A673 (cell line): ENCODE results near the gene PAPOLG. TPM values are rescaled to one million over a fixed set of nuclear protein-coding genes. Genes with fewer than 3 reads are reported as not detected.
A peak's percentile ranks its signal among the peaks of the same experiment; 100 is the strongest.

Source experiments
- BruUV-seq: library from RNA; stranded (reverse); fragments of 400-500 nt; replicated peaks from 2 replicates; lab custom pipeline; 2021; lab: Mats Ljungman, UMichigan
- CTCF ChIA-PET: fragments of 300-600 bp; sonication (Branson Sonifier 250); formaldehyde crosslinking; loops from one replicate; lab custom pipeline; 2022; ENCODE audit warnings: antibody characterized with exemption; lab: Charles Lee
- POLR2A ChIA-PET: fragments of 300-600 bp; sonication (Branson Sonifier 250); formaldehyde crosslinking; loops from one replicate; lab custom pipeline; 2022; ENCODE audit warnings: antibody characterized with exemption; ENCODE audit not compliant: low non-redundant PET; lab: Charles Lee
- DNase-seq: peaks from one replicate; pipeline ENCODE4 v3.0.0-alpha.2; 2015; ENCODE audit warnings: low spot score
- H3K27ac ChIP-seq: fragments of 200-600 bp; sonication (generic); 2 replicates; pipeline ENCODE4 v1.5.1; 2016; ENCODE audit warnings: mixed run types, low read depth, mild to moderate bottlenecking, mixed read lengths, antibody characterized with exemption, low read length; ENCODE audit not compliant: poor library complexity, severe bottlenecking
- H3K27me3 ChIP-seq: fragments of 200-600 bp; sonication (generic); replicated peaks from 2 replicates; pipeline ENCODE4 v1.6.1; 2017; ENCODE audit warnings: mixed run types, low read depth, mild to moderate bottlenecking, mixed read lengths, antibody characterized with exemption, low read length; ENCODE audit not compliant: insufficient read depth, poor library complexity
- H3K36me3 ChIP-seq: fragments of 200-600 bp; sonication (generic); 2 replicates; pipeline ENCODE4 v1.6.1; 2016; ENCODE audit warnings: mixed run types, mild to moderate bottlenecking, mixed read lengths, antibody characterized with exemption, low read length; ENCODE audit not compliant: insufficient read depth, poor library complexity, severe bottlenecking
- H3K4me1 ChIP-seq: fragments of 200-600 bp; sonication (generic); 2 replicates; pipeline ENCODE4 v1.6.1; 2017; ENCODE audit warnings: mixed run types, mild to moderate bottlenecking, mixed read lengths, antibody characterized with exemption, low read length; ENCODE audit not compliant: insufficient read depth, poor library complexity, severe bottlenecking
- H3K4me3 ChIP-seq: fragments of 200-600 bp; sonication (generic); 2 replicates; pipeline ENCODE4 v1.5.1; 2016; ENCODE audit warnings: low read depth, mixed run types, mild to moderate bottlenecking, mixed read lengths, low read length; ENCODE audit not compliant: poor library complexity, severe bottlenecking
- H3K9me3 ChIP-seq: fragments of 200-600 bp; sonication (generic); 2 replicates; pipeline ENCODE4 v1.6.1; 2016; ENCODE audit warnings: mixed run types, low read depth, mild to moderate bottlenecking, mixed read lengths, antibody characterized with exemption, low read length; ENCODE audit not compliant: poor library complexity, severe bottlenecking
- EZH2 ChIP-seq: fragments of 200-600 bp; sonication (generic); IDR thresholded peaks from 2 replicates; pipeline ENCODE4 v1.6.1; 2017; ENCODE audit warnings: borderline replicate concordance, low read depth, mild to moderate bottlenecking, mixed read lengths, antibody characterized with exemption, low read length; ENCODE audit not compliant: poor library complexity, severe bottlenecking
- intact Hi-C: fragments of 100-400 bp; cut with micrococcal nuclease; formaldehyde crosslinking; loops from one replicate; pipeline ENCODE4 v1.10.0; 2022; ENCODE audit not compliant: unreplicated experiment
- total RNA-seq: library from RNA; stranded (reverse); gene quantifications from 2 replicates; pipeline ENCODE4 v1.2.3, GENCODE V29; 2021
- TF ChIP-seq, protein P1 (sequence below): fragments of 300-800, 200-600 bp; sonication (generic); conservative IDR thresholded peaks from 2 replicates; pipeline ENCODE4 v1.5.1; 2017; ENCODE audit warnings: low read depth, mild to moderate bottlenecking, antibody characterized with exemption, low read length, moderate library complexity, mixed read lengths

PAPOLG gene
- total RNA-seq, 1 experiment from 2014 or later, result 17.4 TPM

DNA sequence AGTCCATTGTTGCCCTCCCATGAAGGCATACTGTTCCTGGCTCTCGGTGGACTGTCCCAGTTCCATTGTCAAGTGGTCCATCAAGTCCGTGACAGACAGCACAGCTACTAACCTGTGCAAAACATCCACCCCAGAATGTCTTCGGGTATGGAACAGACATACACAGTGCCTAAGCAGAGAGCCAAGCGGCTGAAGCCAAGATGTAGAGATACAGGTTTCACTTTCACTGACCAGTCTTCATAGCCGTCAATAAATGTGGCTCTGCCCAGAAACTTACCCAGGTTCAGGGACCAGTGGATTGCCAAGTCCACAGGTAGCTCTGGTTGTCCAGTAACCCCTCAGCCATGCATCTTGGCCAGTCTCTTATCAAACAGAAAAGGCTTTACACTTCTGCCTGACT is 10.7 kb upstream of the PAPOLG start:
- Histone ChIP-seq H3K27ac (no peak overlapping the region), H3K36me3 (no peaks in the 10 kb centered on the region), H3K9me3 (no peaks in the 10 kb centered on the region), H3K4me1 (peaks cover 8% of the 10 kb centered on the region), H3K27me3 (no peaks in the 10 kb centered on the region), H3K4me3 (no peak overlapping the region)
- DNase-seq, result no peak
- CTCF ChIA-PET, result no interaction called here
- POLR2A ChIA-PET, result no interaction called here
- TF ChIP-seq, protein P1, sequence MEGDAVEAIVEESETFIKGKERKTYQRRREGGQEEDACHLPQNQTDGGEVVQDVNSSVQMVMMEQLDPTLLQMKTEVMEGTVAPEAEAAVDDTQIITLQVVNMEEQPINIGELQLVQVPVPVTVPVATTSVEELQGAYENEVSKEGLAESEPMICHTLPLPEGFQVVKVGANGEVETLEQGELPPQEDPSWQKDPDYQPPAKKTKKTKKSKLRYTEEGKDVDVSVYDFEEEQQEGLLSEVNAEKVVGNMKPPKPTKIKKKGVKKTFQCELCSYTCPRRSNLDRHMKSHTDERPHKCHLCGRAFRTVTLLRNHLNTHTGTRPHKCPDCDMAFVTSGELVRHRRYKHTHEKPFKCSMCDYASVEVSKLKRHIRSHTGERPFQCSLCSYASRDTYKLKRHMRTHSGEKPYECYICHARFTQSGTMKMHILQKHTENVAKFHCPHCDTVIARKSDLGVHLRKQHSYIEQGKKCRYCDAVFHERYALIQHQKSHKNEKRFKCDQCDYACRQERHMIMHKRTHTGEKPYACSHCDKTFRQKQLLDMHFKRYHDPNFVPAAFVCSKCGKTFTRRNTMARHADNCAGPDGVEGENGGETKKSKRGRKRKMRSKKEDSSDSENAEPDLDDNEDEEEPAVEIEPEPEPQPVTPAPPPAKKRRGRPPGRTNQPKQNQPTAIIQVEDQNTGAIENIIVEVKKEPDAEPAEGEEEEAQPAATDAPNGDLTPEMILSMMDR, result no peak
- no peak for TF ChIP-seq EZH2
- intact Hi-C loops, result no loop called here
- no TSS peak for BruUV-seq

- CTCF ChIA-PET, result no interaction called here
Observed at GRCh38 chr2:60745761-60746160, 10.3 kb upstream of the PAPOLG start.

DNA sequence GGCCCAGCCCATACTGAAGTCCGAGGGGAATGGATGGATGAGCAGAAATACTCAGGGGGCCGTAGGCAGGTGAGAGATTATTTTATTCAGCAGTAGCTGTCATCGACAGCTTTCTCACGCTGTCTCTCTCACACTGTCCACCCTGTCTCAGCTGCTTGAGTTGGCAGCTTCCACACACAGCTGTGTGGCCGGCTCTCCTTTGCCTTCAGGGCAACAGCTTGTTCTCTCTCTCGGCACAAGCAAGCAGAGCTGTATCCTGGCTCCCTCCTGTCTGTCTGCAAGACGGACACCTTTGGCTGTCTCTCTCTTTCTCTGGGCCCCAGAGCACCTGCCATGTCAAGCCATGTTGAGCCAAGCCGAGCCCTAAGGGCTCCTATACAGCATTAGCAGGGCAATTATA is 9.8 kb upstream of the PAPOLG start:
- no TSS peak for BruUV-seq
- POLR2A ChIA-PET, result no interaction called here

More at GRCh38 chr2:60745761-60746160, 10.3 kb upstream of the PAPOLG start:
- POLR2A ChIA-PET, result no interaction called here
- Histone ChIP-seq H3K4me1 (peaks cover 8% of the 10 kb centered on the region), H3K27ac (no peak overlapping the region), H3K36me3 (no peaks in the 10 kb centered on the region), H3K9me3 (no peaks in the 10 kb centered on the region), H3K27me3 (no peaks in the 10 kb centered on the region), H3K4me3 (no peak overlapping the region)
- DNase-seq, result peak; percentile 43
- BruUV-seq, result no TSS peak
- intact Hi-C loops, result no loop called here
- no peak for TF ChIP-seq EZH2
- TF ChIP-seq, protein P1, result no peak

More for the DNA sequence above, 9.8 kb upstream of the PAPOLG start:
- Histone ChIP-seq H3K4me3 (no peak overlapping the region), H3K36me3 (no peaks in the 10 kb centered on the region), H3K4me1 (peaks cover 8% of the 10 kb centered on the region), H3K27me3 (no peaks in the 10 kb centered on the region), H3K27ac (no peak overlapping the region), H3K9me3 (no peaks in the 10 kb centered on the region)
- TF ChIP-seq, protein P1, result no peak
- TF ChIP-seq EZH2, result no peak
- no peak for DNase-seq
- CTCF ChIA-PET, result no interaction called here
- intact Hi-C loops, result no loop called here
